HL-60 (cell line): ENCODE measurements around the gene LAMA3.

ENCODE experiments used
- DNase-seq, 2 experiments: peaks; one replicate each; pipeline ENCODE4 v3.0.0-alpha.2; 2010 to 2020; ENCODE audit warnings: low read depth in 1 of 2, low spot score in 1 of 2
- H3K27ac ChIP-seq: fragments of 250-450 bp; sonication (Bioruptor Pico); replicated peaks from 2 replicates; pipeline ENCODE4 v1.5.1; 2020; ENCODE audit warnings: mild to moderate bottlenecking, moderate library complexity
- H3K27me3 ChIP-seq: fragments of 250-450 bp; sonication (Bioruptor Pico); 2 replicates; pipeline ENCODE4 v1.5.1; 2021; ENCODE audit warnings: mild to moderate bottlenecking, moderate library complexity; ENCODE audit not compliant: insufficient read depth, poor library complexity, severe bottlenecking
- H3K4me3 ChIP-seq: replicated peaks from 2 replicates; pipeline ENCODE4 v1.5.1; 2011; ENCODE audit warnings: mild to moderate bottlenecking, control low read depth, low read length; ENCODE audit not compliant: insufficient read depth
- CTCF ChIP-seq: IDR thresholded peaks from one replicate; pipeline ENCODE4 v1.5.1; 2011; ENCODE audit warnings: low read length, control low read depth, inconsistent platforms; ENCODE audit not compliant: insufficient read depth
- GABPA ChIP-seq: IDR thresholded peaks from 2 replicates; pipeline ENCODE4 v1.6.1; 2012; ENCODE audit warnings: low read depth
- POLR2AphosphoS5 ChIP-seq: IDR thresholded peaks from 2 replicates; pipeline ENCODE4 v1.6.1; 2012; ENCODE audit warnings: low read depth
- SPI1 ChIP-seq: IDR thresholded peaks from 2 replicates; pipeline ENCODE4 v1.6.1; 2012; ENCODE audit warnings: low read depth, mild to moderate bottlenecking, borderline replicate concordance
- TF ChIP-seq, protein P1 (sequence below): IDR thresholded peaks from 2 replicates; pipeline ENCODE4 v1.6.1; 2012; ENCODE audit warnings: low read depth; ENCODE audit not compliant: insufficient replicate concordance

Gene LAMA3

GRCh38 chr18:23822590-23823385 is 133.5 kb downstream of the LAMA3 start:
- TF ChIP-seq GABPA, result no peak
- TF ChIP-seq, protein P1, sequence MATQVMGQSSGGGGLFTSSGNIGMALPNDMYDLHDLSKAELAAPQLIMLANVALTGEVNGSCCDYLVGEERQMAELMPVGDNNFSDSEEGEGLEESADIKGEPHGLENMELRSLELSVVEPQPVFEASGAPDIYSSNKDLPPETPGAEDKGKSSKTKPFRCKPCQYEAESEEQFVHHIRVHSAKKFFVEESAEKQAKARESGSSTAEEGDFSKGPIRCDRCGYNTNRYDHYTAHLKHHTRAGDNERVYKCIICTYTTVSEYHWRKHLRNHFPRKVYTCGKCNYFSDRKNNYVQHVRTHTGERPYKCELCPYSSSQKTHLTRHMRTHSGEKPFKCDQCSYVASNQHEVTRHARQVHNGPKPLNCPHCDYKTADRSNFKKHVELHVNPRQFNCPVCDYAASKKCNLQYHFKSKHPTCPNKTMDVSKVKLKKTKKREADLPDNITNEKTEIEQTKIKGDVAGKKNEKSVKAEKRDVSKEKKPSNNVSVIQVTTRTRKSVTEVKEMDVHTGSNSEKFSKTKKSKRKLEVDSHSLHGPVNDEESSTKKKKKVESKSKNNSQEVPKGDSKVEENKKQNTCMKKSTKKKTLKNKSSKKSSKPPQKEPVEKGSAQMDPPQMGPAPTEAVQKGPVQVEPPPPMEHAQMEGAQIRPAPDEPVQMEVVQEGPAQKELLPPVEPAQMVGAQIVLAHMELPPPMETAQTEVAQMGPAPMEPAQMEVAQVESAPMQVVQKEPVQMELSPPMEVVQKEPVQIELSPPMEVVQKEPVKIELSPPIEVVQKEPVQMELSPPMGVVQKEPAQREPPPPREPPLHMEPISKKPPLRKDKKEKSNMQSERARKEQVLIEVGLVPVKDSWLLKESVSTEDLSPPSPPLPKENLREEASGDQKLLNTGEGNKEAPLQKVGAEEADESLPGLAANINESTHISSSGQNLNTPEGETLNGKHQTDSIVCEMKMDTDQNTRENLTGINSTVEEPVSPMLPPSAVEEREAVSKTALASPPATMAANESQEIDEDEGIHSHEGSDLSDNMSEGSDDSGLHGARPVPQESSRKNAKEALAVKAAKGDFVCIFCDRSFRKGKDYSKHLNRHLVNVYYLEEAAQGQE, result no peak
- TF ChIP-seq CTCF, result no peak
- TF ChIP-seq SPI1, result no peak
- TF ChIP-seq POLR2AphosphoS5, result no peak
- peaks cover 10% of the 10 kb centered on the region for H3K27me3 ChIP-seq
- H3K27ac ChIP-seq, result no peak overlapping the region
- no peak overlapping the region for H3K4me3 ChIP-seq
- DNase-seq, result no peak

GRCh38 chr18:23824240-23824639 is 135.0 kb downstream of the LAMA3 start:
- Histone ChIP-seq H3K27ac (no peak overlapping the region), H3K27me3 (peaks cover 10% of the 10 kb centered on the region), H3K4me3 (no peak overlapping the region)
- TF ChIP-seq, protein P1, result peak; percentile 50
- no peak for TF ChIP-seq CTCF
- DNase-seq, result no peak

- no peak for DNase-seq
- Histone ChIP-seq H3K27ac (no peak overlapping the region), H3K4me3 (no peak overlapping the region), H3K27me3 (peaks cover 10% of the 10 kb centered on the region)
- TF ChIP-seq POLR2AphosphoS5, result no peak
- TF ChIP-seq, protein P1, result no peak
- TF ChIP-seq GABPA, result no peak
- no peak for TF ChIP-seq SPI1
- no peak for TF ChIP-seq CTCF
Measured at GRCh38 chr18:23824669-23825068, 135.4 kb downstream of the LAMA3 start.
